ENCODE data around the gene WRAP53. TPM values are rescaled to one million over a fixed set of nuclear protein-coding genes. Genes with fewer than 3 reads are reported as not detected.

The WRAP53 gene
- total RNA-seq, 3 donors from 2014 or later = 5.1 to 9.9 (median 5.8) TPM

- Histone ChIP-seq H3K9me3 (no peaks in the 10 kb centered on the region), H3K4me1 (ENCODE audit: low read depth) (peaks cover 4% of the 10 kb centered on the region), H3K36me3 (ENCODE audit: low read depth) (no peaks in the 10 kb centered on the region), H3K4me3 (no peak overlapping the region)
- intact Hi-C loops (cut with DNase I, micrococcal nuclease) = no loop called here
- DNase-seq = no peak
- ATAC-seq = no peak
- no peak for TF ChIP-seq CTCF (IDR thresholded peaks at IDR 0.05)
Observed at GRCh38 chr17:7705269-7706255, 17.3 kb downstream of the WRAP53 start.

- H3K4me1 ChIP-seq (ENCODE audit: low read depth) = peaks cover 4% of the 10 kb centered on the region
- H3K9me3 ChIP-seq = no peaks in the 10 kb centered on the region
- ATAC-seq = no peak
- no peak for DNase-seq
- H3K36me3 ChIP-seq (ENCODE audit: low read depth) = no peaks in the 10 kb centered on the region
- H3K4me3 ChIP-seq = no peak overlapping the region
- intact Hi-C loops (cut with DNase I, micrococcal nuclease) = no loop called here
- TF ChIP-seq CTCF (IDR thresholded peaks at IDR 0.05) = no peak
Observed at GRCh38 chr17:7706631-7707354, 18.5 kb downstream of the WRAP53 start.

GRCh38 chr17:7707446-7707845 lies 19.2 kb downstream of the WRAP53 start:
- no peak for DNase-seq
- intact Hi-C loops (cut with DNase I, micrococcal nuclease) = no loop called here
- no peak for ATAC-seq
- TF ChIP-seq CTCF (IDR thresholded peaks at IDR 0.05) = no peak
- H3K36me3 ChIP-seq (ENCODE audit: low read depth) = no peaks in the 10 kb centered on the region
- no peaks in the 10 kb centered on the region for H3K9me3 ChIP-seq
- H3K4me1 ChIP-seq (ENCODE audit: low read depth) = peaks cover 4% of the 10 kb centered on the region
- H3K4me3 ChIP-seq = no peak overlapping the region

- intact Hi-C loops (cut with DNase I, micrococcal nuclease) = no loop called here
- H3K36me3 ChIP-seq (ENCODE audit: low read depth) = no peaks in the 10 kb centered on the region
- no peaks in the 10 kb centered on the region for H3K9me3 ChIP-seq
- ATAC-seq = no peak
- DNase-seq = no peak
- no peak overlapping the region for H3K4me3 ChIP-seq
- H3K4me1 ChIP-seq (ENCODE audit: low read depth) = peaks cover 4% of the 10 kb centered on the region
- TF ChIP-seq CTCF (IDR thresholded peaks at IDR 0.05) = no peak
Observed at GRCh38 chr17:7707858-7708750, 19.8 kb downstream of the WRAP53 start.

GRCh38 chr17:7709031-7709430 lies 20.8 kb downstream of the WRAP53 start:
- intact Hi-C loops (cut with DNase I, micrococcal nuclease) = no loop called here
- Histone ChIP-seq H3K9me3 (no peaks in the 10 kb centered on the region), H3K4me1 (ENCODE audit: low read depth) (peaks cover 4% of the 10 kb centered on the region), H3K36me3 (ENCODE audit: low read depth) (no peaks in the 10 kb centered on the region), H3K4me3 (no peak overlapping the region)
- ATAC-seq = no peak
- no peak for TF ChIP-seq CTCF (IDR thresholded peaks at IDR 0.05)
- no peak for DNase-seq

Measured in mucosa of descending colon (tissue), 3 donors.